GM19099 (cell line): ENCODE measurements around the gene AVP.

Experiments used
- POLR2A ChIP-seq: IDR thresholded peaks from 3 replicates; pipeline ENCODE4 v1.6.1; 2011; ENCODE audit warnings: low read depth; ENCODE audit not compliant: insufficient read length; ENCODE audit errors: extremely low read depth

Gene AVP

GRCh38 chr20:3084283-3084985 is at the start of gene AVP:
Gene AVP (minus strand): TSS chr20:3084724. CDS start chr20:3084674, 50 bp downstream.
- TF ChIP-seq POLR2A, result no peak

DNA sequence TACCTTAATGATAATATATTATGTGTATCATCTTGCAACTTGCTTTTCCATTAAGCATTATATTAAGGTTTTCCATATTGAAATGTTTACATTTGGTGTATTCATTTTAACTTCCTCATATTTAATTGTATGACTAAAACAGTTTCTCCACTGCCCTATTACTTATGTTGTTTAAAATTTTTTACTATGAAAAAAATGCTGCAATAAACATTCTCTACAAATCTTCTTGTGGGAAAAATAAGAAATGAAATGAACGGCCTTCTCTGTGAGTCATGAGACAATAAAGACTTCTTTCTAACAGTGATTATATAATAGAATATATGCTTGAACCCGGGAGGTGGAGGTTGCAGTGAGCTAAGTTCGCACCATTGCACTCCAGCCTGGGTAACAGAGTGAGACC is 49.6 kb upstream of the AVP start:
- TF ChIP-seq POLR2A, result no peak

- TF ChIP-seq POLR2A, result no peak
These were observed 48.6 kb upstream of the AVP start for GRCh38 chr20:3133155-3133554.

DNA sequence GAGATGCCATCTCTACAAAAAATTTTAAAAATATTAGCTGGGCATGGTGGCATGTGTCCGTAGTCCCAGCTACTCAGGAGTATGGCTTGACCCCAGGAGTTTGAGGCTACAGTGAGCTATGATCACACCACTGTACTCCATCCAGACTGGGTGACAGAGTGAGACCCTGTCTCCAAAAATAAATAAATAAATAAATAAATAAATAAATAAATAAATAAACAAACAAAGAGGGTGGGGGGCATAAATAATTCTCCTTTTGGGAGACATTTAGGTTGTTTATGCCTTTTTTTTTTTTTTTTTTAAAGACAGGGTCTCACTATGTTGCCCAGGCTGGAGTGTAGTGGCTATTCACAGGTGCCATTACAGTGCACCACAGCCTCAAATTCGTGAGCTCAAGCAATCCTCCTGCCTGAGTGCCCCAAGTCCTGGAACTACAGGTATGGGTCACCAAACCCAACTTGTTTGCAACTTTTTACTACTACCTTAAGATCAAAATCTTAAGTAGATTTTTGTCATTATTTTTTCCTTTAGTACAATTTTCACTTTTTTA is 45.6 kb upstream of the AVP start:
- TF ChIP-seq POLR2A, result no peak

GRCh38 chr20:3129094-3129493 is 44.6 kb upstream of the AVP start:
- TF ChIP-seq POLR2A, result no peak

GRCh38 chr20:3128275-3128984 is 43.9 kb upstream of the AVP start:
- TF ChIP-seq POLR2A, result no peak

- no peak for TF ChIP-seq POLR2A
These were observed 42.0 kb upstream of the AVP start for GRCh38 chr20:3126527-3126859.

GRCh38 chr20:3123542-3123941 is 39.0 kb upstream of the AVP start:
- no peak for TF ChIP-seq POLR2A

GRCh38 chr20:3121955-3122610 is 37.6 kb upstream of the AVP start:
- no peak for TF ChIP-seq POLR2A

DNA sequence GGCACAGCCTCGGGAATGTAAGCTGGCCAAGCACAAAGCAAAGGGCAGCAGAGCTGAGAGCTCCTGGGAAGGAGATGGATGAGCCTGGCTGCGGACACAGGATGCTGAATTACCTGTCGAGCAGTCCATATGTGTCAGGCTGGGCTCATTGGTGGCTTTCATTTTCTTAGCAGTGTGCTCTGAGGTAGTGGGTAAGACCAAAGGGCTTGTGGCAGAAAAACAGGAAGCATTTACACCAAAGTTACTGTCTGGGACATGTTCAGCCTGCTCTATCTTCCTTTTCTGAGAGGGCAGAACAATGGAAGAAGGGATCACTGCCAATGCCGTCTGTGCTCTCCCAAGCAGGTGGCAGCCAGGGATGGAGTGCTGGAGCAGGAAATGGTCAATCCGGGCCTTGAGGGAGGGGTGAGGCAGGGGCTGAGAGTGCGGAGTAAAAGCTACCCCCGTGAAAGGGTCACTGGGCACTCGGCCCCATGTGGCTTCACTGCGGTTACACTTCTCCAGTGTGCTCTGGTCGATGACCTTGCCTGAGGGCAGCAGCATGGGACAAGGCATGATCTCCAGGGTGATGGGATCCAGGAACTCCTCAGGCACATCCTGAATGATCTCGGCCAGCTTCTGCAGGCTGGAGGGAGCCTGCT is 36.9 kb upstream of the AVP start:
- no peak for TF ChIP-seq POLR2A

DNA sequence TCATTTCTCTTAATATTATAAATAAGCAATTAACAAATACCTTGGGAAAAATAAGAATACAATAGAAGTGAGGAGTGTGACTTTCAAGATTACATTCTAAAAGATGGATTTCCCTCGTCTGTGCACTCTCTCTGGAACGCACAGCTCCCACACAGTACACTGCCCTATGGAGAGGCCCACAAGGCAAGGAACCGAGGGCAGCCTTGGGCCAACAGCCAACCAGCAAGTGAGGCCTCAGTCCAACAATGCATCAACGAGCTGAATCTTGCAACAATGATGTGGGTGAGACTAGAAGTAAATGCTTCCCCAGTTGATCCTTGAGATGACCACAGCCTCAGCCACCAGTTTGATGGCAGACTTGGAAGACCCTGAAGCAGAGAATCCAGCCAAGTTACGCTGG is 34.5 kb upstream of the AVP start:
- no peak for TF ChIP-seq POLR2A

GRCh38 chr20:3116341-3116740 is 31.8 kb upstream of the AVP start:
- TF ChIP-seq POLR2A, result no peak

- no peak for TF ChIP-seq POLR2A
These were observed 30.9 kb upstream of the AVP start for GRCh38 chr20:3115190-3116107.

GRCh38 chr20:3111995-3112394 is 27.5 kb upstream of the AVP start:
- TF ChIP-seq POLR2A, result no peak
